Activated T-cell treated with anti-CD3 and anti-CD28 coated beads for 1 hour (primary cell): ENCODE results near the gene FITM1.

Experiments used
- DNase-seq: peaks from one replicate; pipeline ENCODE4 v3.0.0-alpha.2; 2020; ENCODE audit warnings: low read depth

The FITM1 gene

GRCh38 chr14:24139272-24139934 lies 8.9 kb downstream of the FITM1 start:
- DNase-seq: no peak

DNA sequence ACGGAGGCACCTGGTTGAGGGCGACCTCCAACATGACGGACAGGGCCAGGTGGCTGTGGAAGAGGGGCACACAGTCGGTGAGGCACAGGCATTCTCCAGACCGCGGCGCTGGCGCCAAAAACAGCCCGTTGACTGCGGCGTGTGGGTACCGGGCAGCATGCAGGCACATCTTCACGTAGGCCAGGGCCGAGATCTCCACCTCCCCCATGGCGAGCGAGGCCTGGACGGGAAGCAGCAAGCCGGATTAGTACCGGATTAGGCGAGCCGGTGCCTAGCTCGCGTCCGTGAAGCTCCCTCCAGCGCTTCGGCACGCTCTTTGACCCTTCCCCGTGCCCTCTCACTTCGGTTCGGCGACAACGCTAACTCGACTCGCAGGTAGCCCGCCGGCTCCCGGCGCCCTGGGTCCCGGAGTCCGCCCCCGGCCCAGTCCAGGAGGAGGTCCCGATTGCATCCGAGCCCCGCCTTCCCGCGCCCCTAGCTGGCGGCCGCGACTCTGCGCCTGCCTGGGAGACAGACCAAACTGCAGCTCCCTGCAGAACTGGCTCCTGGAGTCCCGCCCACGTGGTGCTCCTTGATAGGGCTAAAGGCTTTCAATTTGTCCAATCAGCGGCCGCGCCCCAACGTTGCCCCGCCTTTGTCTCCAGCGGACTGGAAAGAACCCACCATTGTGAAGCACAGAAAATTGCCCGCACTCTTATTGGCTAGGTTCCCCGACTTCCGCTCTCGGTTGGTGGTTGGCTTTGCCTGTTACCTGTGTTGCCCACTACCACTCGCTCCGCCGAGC lies 10.8 kb downstream of the FITM1 start, which contains the start of gene EMC9:
Gene EMC9, minus strand, starts transcription at position 495 of the 784 bp plus-strand sequence. Its CDS starts 287 bp downstream, at position 208.
- DNase-seq: peak; percentile 98

DNA sequence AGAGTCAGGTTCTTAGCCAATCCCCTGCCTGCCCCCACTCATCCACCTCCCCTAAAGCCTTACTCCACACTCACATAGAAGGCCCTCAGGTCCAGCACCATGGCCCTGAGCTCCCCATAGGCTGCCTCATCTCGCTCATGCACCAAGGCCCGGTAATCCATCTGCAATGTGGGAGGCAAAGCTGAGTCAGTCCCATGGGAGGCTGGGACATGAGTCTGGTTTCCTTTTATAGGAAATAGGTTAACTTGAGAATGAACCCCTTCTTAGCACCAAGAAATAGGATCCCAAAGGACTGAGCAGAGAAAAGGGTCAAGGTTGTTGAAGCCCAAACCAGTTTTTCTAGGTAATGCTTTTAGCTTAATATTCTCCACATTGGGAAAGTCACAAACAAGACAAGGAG lies 13.1 kb downstream of the FITM1 start:
- no peak for DNase-seq

DNA sequence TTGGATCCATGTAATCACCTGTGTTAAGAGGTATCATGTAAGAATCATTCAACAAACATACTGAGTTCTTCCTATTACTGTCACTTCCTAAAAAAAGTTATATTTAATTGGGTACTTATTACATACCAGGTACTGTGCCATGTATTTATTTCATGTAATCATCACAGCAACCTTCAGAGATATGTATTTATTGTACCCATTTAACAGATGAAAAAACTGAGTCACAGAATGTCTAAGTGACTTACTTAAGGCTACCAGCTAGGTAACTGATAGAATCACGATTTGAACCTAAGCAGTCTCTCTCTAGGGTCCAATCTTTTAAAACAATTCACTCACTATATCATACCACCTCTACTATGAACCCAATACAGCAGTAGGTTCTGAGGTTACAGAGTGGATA lies 14.0 kb downstream of the FITM1 start:
- no peak for DNase-seq

DNA sequence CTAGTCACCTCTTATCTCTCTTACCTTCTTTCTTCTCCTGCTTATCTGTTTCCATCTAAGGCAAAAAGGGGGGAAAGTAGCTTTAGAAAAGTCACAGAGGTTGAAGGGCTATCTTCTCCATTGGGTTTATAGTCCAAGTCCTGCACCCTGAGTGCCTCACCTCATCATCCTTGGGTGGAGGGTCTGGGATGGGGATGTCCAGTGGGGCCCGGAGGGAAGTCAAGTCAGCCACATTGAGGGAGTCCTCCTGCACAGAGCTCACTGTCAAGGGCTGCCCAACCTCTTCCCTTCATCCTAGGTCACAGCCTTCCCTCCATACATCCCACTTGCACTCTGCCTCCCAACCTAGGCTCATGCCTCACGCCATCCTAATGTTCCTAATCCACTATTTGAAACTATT lies 14.8 kb downstream of the FITM1 start:
- no peak for DNase-seq

- DNase-seq: no peak
These were observed 15.4 kb downstream of the FITM1 start for GRCh38 chr14:24145690-24146452.

DNA sequence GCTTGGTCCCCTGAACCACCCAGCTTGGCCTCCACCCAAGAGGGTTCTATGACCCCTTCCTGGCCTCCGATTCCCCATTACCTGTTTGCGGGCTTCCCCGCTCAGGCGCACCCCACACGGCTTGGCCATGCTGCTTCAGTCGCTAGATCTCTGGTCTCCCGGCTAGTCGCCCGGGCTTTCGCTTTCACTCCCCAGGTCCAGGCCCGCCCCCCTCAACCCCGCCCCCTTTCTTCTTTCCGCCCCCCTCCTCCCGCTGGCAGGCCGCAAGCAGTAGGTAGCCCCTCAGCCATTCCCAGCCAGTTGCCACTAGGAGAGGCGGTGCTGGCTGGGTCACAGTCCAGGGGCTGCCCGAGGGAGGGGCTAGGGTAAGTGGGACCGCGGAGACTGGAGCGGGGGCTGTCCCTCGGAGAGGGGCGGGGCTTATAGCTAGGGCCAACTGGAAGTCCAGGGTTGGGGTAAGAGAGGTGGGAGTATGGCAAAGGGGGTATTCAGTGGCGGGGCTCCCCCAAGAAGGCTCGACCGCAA lies 16.1 kb downstream of the FITM1 start, which contains the start of gene PSME2:
Gene PSME2, minus strand, starts transcription at position 158 of the 525 bp plus-strand sequence. Its CDS starts 29 bp downstream, at position 129.
- peak; percentile 66 for DNase-seq

- peak; percentile 96 for DNase-seq
These were observed 16.7 kb downstream of the FITM1 start, which contains the start of gene RNF31 for GRCh38 chr14:24146978-24147760. RNF31 (plus strand) TSS chr14:24147498; CDS start chr14:24147699, 201 bp downstream.

- DNase-seq: no peak
These were observed 17.4 kb downstream of the FITM1 start for GRCh38 chr14:24147761-24148428.

- no peak for DNase-seq
These were observed 19.0 kb downstream of the FITM1 start for GRCh38 chr14:24149302-24149969.

- DNase-seq: no peak
These were observed 19.6 kb downstream of the FITM1 start for GRCh38 chr14:24150061-24150460.

GRCh38 chr14:24150567-24150966 lies 20.1 kb downstream of the FITM1 start:
- DNase-seq: no peak

GRCh38 chr14:24150993-24151392 lies 20.5 kb downstream of the FITM1 start:
- no peak for DNase-seq

DNA sequence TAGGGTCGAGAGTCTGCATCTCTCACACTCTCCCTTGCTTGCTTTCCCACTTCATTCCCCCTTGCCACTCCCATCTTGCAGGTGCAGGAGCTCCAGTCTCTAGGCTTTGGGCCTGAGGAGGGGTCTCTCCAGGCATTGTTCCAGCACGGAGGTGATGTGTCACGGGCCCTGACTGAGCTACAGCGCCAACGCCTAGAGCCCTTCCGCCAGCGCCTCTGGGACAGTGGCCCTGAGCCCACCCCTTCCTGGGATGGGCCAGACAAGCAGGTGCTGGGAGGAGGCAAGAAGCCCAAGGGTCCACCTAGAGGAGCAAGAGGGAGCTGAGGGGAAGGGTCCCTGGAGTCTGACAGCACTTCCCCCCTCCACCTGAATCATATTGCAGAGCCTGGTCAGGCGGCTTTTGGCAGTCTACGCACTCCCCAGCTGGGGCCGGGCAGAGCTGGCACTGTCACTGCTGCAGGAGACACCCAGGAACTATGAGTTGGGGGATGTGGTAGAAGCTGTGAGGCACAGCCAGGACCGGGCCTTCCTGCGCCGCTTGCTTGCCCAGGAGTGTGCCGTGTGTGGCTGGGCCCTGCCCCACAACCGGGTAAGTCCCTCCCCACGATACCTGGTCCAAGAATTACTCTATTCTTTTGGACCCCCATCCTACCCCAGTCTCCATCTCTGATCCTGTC lies 21.1 kb downstream of the FITM1 start:
- no peak for DNase-seq

DNA sequence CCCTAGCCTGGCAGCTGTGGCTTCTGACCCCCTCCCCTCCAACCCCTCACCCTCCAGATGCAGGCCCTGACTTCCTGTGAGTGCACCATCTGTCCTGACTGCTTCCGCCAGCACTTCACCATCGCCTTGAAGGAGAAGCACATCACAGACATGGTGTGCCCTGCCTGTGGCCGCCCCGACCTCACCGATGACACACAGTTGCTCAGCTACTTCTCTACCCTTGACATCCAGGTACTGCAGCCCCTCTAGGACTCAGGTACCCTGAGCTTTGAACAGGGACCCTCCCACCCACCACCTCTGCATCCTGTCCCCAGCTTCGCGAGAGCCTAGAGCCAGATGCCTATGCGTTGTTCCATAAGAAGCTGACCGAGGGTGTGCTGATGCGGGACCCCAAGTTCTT lies 24.6 kb downstream of the FITM1 start:
- DNase-seq: no peak

GRCh38 chr14:24156840-24157239 lies 26.4 kb downstream of the FITM1 start:
- DNase-seq: no peak

- DNase-seq: no peak
These were observed 26.9 kb downstream of the FITM1 start for GRCh38 chr14:24157331-24157730.

- DNase-seq: no peak
These were observed 29.5 kb downstream of the FITM1 start for GRCh38 chr14:24159777-24160498.

GRCh38 chr14:24160499-24160849 lies 30.0 kb downstream of the FITM1 start:
- no peak for DNase-seq
